ENCODE results near the gene LMO1. TPM values are rescaled to one million over a fixed set of nuclear protein-coding genes. Genes with fewer than 3 reads are reported as not detected.

The LMO1 gene
- total and polyA plus RNA-seq, 2 of the 8 experiments (the other 6 are each of a cell fraction or from before 2014, with no cell fraction given), result 0.17 TPM; not detected in 1

DNA sequence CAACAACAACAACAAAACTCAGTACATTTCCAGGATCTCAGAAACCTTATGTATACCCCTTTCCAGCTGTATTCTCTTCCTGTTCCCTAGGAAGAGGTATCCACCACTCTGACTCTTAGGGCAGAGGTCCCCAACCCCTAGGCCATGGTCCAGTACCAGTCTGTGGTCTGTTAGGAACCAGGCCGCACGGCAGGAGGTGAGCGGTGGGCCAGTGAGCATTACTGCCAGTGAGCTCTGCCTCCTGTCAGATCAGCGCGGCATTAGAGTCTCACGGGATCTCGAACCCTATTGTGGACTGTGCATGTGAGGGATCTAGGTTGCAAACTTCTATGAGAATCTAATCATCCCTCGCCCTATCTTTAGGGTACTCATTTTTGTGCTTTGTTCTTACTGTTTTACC, 43.9 kb upstream of the LMO1 start:
- ChIA-PET POLR2A (ENCODE audit: partially characterized antibody) (no interaction called here), CTCF (ENCODE audit: partially characterized antibody) (interaction anchor here (0.6 to 1.3 kb wide), 5 partner anchors 11 to 45 kb away, joined by 3 to 4 read pairs (median 3); partner anchors contain the start of gene LMO1)
- Histone ChIP-seq H3K79me1 (ENCODE audit: low read depth, low read length) (no peaks in the 10 kb centered on the region), H2BK120ac (replicated peaks; ENCODE audit: low read depth, low read length) (no peak overlapping the region), H3K4me1 (replicated peaks in 1 of 4; ENCODE audit: control insufficient read depth in 3 of 4, insufficient read depth in 4 of 4, low read length in 3 of 4) (peaks cover 0 to 11% (median 3%) of the 10 kb centered on the region in 4 experiments; a peak in 2 of 7 replicates), H3K4me3 (ENCODE audit: extremely low read depth in 1 of 4, insufficient read depth in 2 of 4, low read depth in 3 of 4, low read length in 4 of 4) (no peak overlapping the region), H3K23me2 (ENCODE audit: low read depth, low read length) (no peaks in the 10 kb centered on the region; the same call in 1 of the 2 replicates), H3K9ac (replicated peaks in 1 of 4; ENCODE audit: extremely low read depth in 1 of 4, low read depth in 3 of 4, low read length in 3 of 4) (no peak overlapping the region), H3K14ac (ENCODE audit: insufficient read length) (no peak overlapping the region), H3K56ac (replicated peaks; ENCODE audit: insufficient read length, low read depth, low read length) (no peak overlapping the region), H3K4ac (replicated peaks; ENCODE audit: insufficient read length, low read depth, low read length) (no peak overlapping the region), H3K27ac (ENCODE audit: low read depth, low read length) (no peak overlapping the region), H4K8ac (ENCODE audit: extremely low read depth, insufficient read depth, low read length) (no peak overlapping the region), H2AK5ac (ENCODE audit: low read depth, low read length) (no peak overlapping the region), H4K20me1 (replicated peaks in 1 of 2; ENCODE audit: control insufficient read depth in 1 of 2, insufficient read depth in 2 of 2, low read length in 2 of 2) (no peaks in the 10 kb centered on the region), H3K36me3 (ENCODE audit: control insufficient read depth in 2 of 4, insufficient read depth in 4 of 4, low read length in 3 of 4) (no peaks in the 10 kb centered on the region), H2BK20ac (ENCODE audit: low read length) (no peak overlapping the region), H2AFZ (ENCODE audit: low read length) (no peak overlapping the region), H3K9me3 (ENCODE audit: insufficient read depth in 2 of 2, low read depth in 1 of 2, low read length in 1 of 2) (no peaks in the 10 kb centered on the region), H2BK12ac (ENCODE audit: low read depth, low read length) (no peak overlapping the region), H3K23ac (ENCODE audit: insufficient read length) (no peak overlapping the region), H4K5ac (ENCODE audit: insufficient read length, low read depth, low read length) (no peak overlapping the region), H2BK15ac (ENCODE audit: low read length) (no peak overlapping the region), H2BK5ac (ENCODE audit: low read depth, low read length) (no peak overlapping the region), H3K27me3 (replicated peaks in 1 of 4; ENCODE audit: control insufficient read depth in 3 of 4, extremely low read depth in 1 of 4, insufficient read depth in 3 of 4, low read length in 3 of 4) (no peaks in the 10 kb centered on the region; a peak in 1 of 7 replicates), H3K4me2 (ENCODE audit: insufficient read depth in 1 of 2, low read depth in 2 of 2, low read length in 2 of 2) (no peak overlapping the region), H3K18ac (ENCODE audit: extremely low read depth, low read length) (no peak overlapping the region), H4K91ac (replicated peaks; ENCODE audit: insufficient read length, low read length) (no peak overlapping the region), H3K79me2 (ENCODE audit: control insufficient read depth in 1 of 2, insufficient read depth in 2 of 2, low read length in 2 of 2) (no peaks in the 10 kb centered on the region)
- 81% methylated on average over 8 of the region's 8 CpGs; no CpG with 5 or more reads in 1 of the 2 experiments for WGBS, 2 experiments (ENCODE audit: extremely low coverage in 1 of 2, insufficient coverage in 1 of 2, insufficient read length in 1 of 2, insufficient replicate concordance in 2 of 2, low coverage in 1 of 2, low lambda C conversion rate in 2 of 2, missing lambda C conversion rate in 1 of 2)
- FAIRE-seq (no peak), DNase-seq (ENCODE audit: low read depth in 1 of 2, low spot score in 2 of 2) (no peak)
- TF ChIP-seq TAF1 (IDR thresholded peaks at IDR 0.05; ENCODE audit: low read depth, low read length) (no peak), HDAC6 (IDR thresholded peaks at IDR 0.05; ENCODE audit: low read depth, low read length) (no peak), KDM1A (IDR thresholded peaks at IDR 0.05; ENCODE audit: borderline replicate concordance, low read length) (no peak), JUND (IDR thresholded peaks at IDR 0.05; ENCODE audit: low read length) (no peak), SIX5 (IDR thresholded peaks at IDR 0.05; ENCODE audit: low read depth, low read length) (no peak), HDAC2 (IDR thresholded peaks at IDR 0.05; ENCODE audit: borderline replicate concordance in 1 of 2, low read depth in 2 of 2, low read length in 2 of 2) (no peak), FOSL1 (IDR thresholded peaks at IDR 0.05; ENCODE audit: insufficient read depth, low read depth, low read length) (no peak), EZH2 (IDR thresholded peaks at IDR 0.05; ENCODE audit: low read depth, low read length, severe bottlenecking) (no peak), RXRA (IDR thresholded peaks at IDR 0.05; ENCODE audit: insufficient read depth, low read depth, low read length) (no peak), TEAD4 (IDR thresholded peaks at IDR 0.05; ENCODE audit: low read depth, low read length) (no peak), SP2 (IDR thresholded peaks at IDR 0.05; ENCODE audit: low read length) (no peak), CREB1 (IDR thresholded peaks at IDR 0.05) (no peak)
- TF ChIP-seq, protein P1, sequence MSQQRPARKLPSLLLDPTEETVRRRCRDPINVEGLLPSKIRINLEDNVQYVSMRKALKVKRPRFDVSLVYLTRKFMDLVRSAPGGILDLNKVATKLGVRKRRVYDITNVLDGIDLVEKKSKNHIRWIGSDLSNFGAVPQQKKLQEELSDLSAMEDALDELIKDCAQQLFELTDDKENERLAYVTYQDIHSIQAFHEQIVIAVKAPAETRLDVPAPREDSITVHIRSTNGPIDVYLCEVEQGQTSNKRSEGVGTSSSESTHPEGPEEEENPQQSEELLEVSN (IDR thresholded peaks at IDR 0.05), result no peak
